Liver (tissue), 9 donors: ENCODE results near the gene SNUPN. TPM values are rescaled to one million over a fixed set of nuclear protein-coding genes. Genes with fewer than 3 reads are reported as not detected.

Experiments
- DNase-seq: peaks from one replicate; pipeline ENCODE4 v3.0.0-alpha.2; 2017; ENCODE audit warnings: low spot score
- H3K27ac ChIP-seq, 2 donors: one replicate each; pipeline ENCODE4 v1.7.0; 2013; ENCODE audit warnings: inconsistent platforms in 2 of 2, low read length in 2 of 2, control low read depth in 1 of 2, low read depth in 1 of 2, mild to moderate bottlenecking in 1 of 2
- H3K27me3 ChIP-seq, 4 donors: one replicate each; pipeline versions ENCODE4 v1.6.1 to v1.7.0; 2013; ENCODE audit warnings: low read length in 3 of 4, inconsistent platforms in 1 of 4, mild to moderate bottlenecking in 1 of 4, moderate library complexity in 1 of 4; ENCODE audit not compliant: control insufficient read depth in 4 of 4, insufficient read depth in 4 of 4
- H3K36me3 ChIP-seq, 4 donors: one replicate each; pipeline versions ENCODE4 v1.6.1 to v1.7.0; 2013; ENCODE audit warnings: low read length in 3 of 4, mild to moderate bottlenecking in 3 of 4, low read depth in 1 of 4, moderate library complexity in 1 of 4; ENCODE audit not compliant: control insufficient read depth in 4 of 4, insufficient read depth in 3 of 4
- H3K4me1 ChIP-seq, 4 donors: one replicate each; pipeline versions ENCODE4 v1.6.1 to v1.7.0; 2013; ENCODE audit warnings: low read length in 3 of 4, mild to moderate bottlenecking in 3 of 4, moderate library complexity in 1 of 4; ENCODE audit not compliant: control insufficient read depth in 4 of 4, insufficient read depth in 4 of 4
- H3K4me3 ChIP-seq, 3 donors: one replicate each; pipeline versions ENCODE4 v1.6.1 to v1.7.0; 2013; ENCODE audit warnings: low read length in 3 of 3, control low read depth in 1 of 3, low read depth in 1 of 3, mild to moderate bottlenecking in 1 of 3
- H3K9ac ChIP-seq, 2 donors: one replicate each; pipeline ENCODE4 v1.7.0; 2013; ENCODE audit warnings: low read length in 2 of 2, mild to moderate bottlenecking in 2 of 2, moderate library complexity in 2 of 2, control low read depth in 1 of 2, low read depth in 1 of 2
- H3K9me3 ChIP-seq, 4 donors: one replicate each; pipeline versions ENCODE4 v1.6.1 to v1.7.0; 2013; ENCODE audit warnings: low read length in 3 of 4; ENCODE audit not compliant: control insufficient read depth in 4 of 4
- EGR1 ChIP-seq, 2 donors: IDR thresholded peaks; 2 replicates each; pipeline ENCODE4 v1.6.1; 2016 to 2018; ENCODE audit warnings: antibody characterized with exemption in 2 of 2, low read depth in 2 of 2
- FOXA1 ChIP-seq: IDR thresholded peaks from 2 replicates; pipeline ENCODE4 v1.6.1; 2016; ENCODE audit warnings: antibody characterized with exemption
- GABPA ChIP-seq, 2 donors: IDR thresholded peaks in 1 of 2; conservative IDR thresholded peaks in 1 of 2; 2 replicates each; pipeline ENCODE4 v1.6.1; 2016; ENCODE audit warnings: antibody characterized with exemption in 2 of 2, mild to moderate bottlenecking in 1 of 2, moderate library complexity in 1 of 2
- HNF4A ChIP-seq, 2 donors: conservative IDR thresholded peaks; 2 replicates each; pipeline ENCODE4 v1.6.1; 2016; ENCODE audit warnings: antibody characterized with exemption in 2 of 2, mild to moderate bottlenecking in 2 of 2
- HNF4G ChIP-seq: IDR thresholded peaks from 2 replicates; pipeline ENCODE4 v1.6.1; 2016; ENCODE audit warnings: antibody characterized with exemption
- JUND ChIP-seq, 2 donors: IDR thresholded peaks; 2 replicates each; pipeline ENCODE4 v1.6.1; 2016; ENCODE audit warnings: antibody characterized with exemption in 2 of 2
- NR2F2 ChIP-seq: IDR thresholded peaks from 2 replicates; pipeline ENCODE4 v1.6.1; 2016; ENCODE audit warnings: antibody characterized with exemption
- RAD21 ChIP-seq, 2 donors: IDR thresholded peaks; 2 replicates each; pipeline ENCODE4 v1.6.1; 2016; ENCODE audit warnings: antibody characterized with exemption in 2 of 2, mild to moderate bottlenecking in 2 of 2
- REST ChIP-seq: IDR thresholded peaks from 2 replicates; pipeline ENCODE4 v1.6.1; 2016; ENCODE audit warnings: antibody characterized with exemption, mild to moderate bottlenecking
- SP1 ChIP-seq: IDR thresholded peaks from 2 replicates; pipeline ENCODE4 v1.6.1; 2018; ENCODE audit warnings: antibody characterized with exemption, mild to moderate bottlenecking
- TAF1 ChIP-seq: conservative IDR thresholded peaks from 2 replicates; pipeline ENCODE4 v1.6.1; 2016; ENCODE audit warnings: antibody characterized with exemption, mild to moderate bottlenecking
- YY1 ChIP-seq: IDR thresholded peaks from 2 replicates; pipeline ENCODE4 v1.6.1; 2016; ENCODE audit warnings: antibody characterized with exemption, mild to moderate bottlenecking
- ZBTB33 ChIP-seq: IDR thresholded peaks from 2 replicates; pipeline ENCODE4 v1.6.1; 2016; ENCODE audit warnings: antibody characterized with exemption
- WGBS: extraction: QIAGEN DNeasy Blood & Tissue Kit; methylation state at CpG from one replicate; pipeline ENCODE4 v1.1.7; 2013; 5-methylcytosine and 5-hydroxymethylcytosine counted together
- polyA plus RNA-seq, 2 donors: library from polyadenylated mRNA; stranded (reverse) in 1 of 2; unstranded in 1 of 2; fragments of 200-250 nt in 1 of 2; fragments of >200 nt in 1 of 2; fragmentation: Nextera tagmentation in 1 of 2; extraction: Ambion mirVana in 1 of 2; gene quantifications; one replicate each; pipeline versions ENCODE4 v1.2.1 to v1.2.3, GENCODE V29; 2013 to 2015
- total RNA-seq, 2 donors: library from RNA; depleted of rRNA; stranded (reverse); fragments of >200 nt; gene quantifications; one replicate each; pipeline ENCODE4 v1.2.3, GENCODE V29; 2014
- TF ChIP-seq, protein P1 (sequence below): fragments of 150-350 bp; IDR thresholded peaks from 2 replicates; pipeline ENCODE4 v1.5.1; 2017; ENCODE audit warnings: improper control_type of control experiment, low read depth, low read length; ENCODE audit not compliant: missing input control
- TF ChIP-seq, protein P2 (sequence below): IDR thresholded peaks from 2 replicates; pipeline ENCODE4 v1.6.1; 2016; ENCODE audit warnings: antibody characterized with exemption
- donor health status: healthy.
- donor health status: healthy.
- donor health status: healthy.
- donor health status: healthy.
- donor health status: healthy.

Gene SNUPN
- total and polyA plus RNA-seq, 4 donors, result 7.8 to 13.2 (median 12.1) TPM

DNA sequence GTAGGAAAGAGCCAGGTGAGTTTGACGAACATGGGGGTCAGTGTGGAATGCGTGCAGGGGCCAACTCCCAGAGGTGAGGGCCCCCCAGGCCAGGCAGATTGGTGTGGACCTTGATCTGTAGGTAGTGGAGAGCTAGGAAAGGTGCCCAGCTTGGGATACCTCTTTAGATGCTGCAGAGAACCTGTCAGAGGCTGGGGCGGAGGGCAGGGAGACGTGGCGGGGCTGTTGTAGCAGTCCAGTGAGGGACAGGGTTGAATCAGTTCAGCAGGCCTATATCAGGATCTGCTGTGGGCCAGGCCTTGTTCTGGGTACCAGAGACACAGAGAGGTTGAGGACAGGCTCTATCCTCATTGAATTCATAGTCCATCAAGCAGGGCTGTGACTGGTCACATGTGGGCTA is 30.8 kb upstream of the SNUPN start:
- 96% methylated on average over 5 of the region's 5 CpGs for WGBS
- H3K9ac ChIP-seq, result no peak overlapping the region
- H3K27ac ChIP-seq, result no peak overlapping the region
- peaks cover 7 to 42% (median 19%) of the 10 kb centered on the region in 4 donors for H3K4me1 ChIP-seq
- DNase-seq, result no peak
- TF ChIP-seq, protein P1, sequence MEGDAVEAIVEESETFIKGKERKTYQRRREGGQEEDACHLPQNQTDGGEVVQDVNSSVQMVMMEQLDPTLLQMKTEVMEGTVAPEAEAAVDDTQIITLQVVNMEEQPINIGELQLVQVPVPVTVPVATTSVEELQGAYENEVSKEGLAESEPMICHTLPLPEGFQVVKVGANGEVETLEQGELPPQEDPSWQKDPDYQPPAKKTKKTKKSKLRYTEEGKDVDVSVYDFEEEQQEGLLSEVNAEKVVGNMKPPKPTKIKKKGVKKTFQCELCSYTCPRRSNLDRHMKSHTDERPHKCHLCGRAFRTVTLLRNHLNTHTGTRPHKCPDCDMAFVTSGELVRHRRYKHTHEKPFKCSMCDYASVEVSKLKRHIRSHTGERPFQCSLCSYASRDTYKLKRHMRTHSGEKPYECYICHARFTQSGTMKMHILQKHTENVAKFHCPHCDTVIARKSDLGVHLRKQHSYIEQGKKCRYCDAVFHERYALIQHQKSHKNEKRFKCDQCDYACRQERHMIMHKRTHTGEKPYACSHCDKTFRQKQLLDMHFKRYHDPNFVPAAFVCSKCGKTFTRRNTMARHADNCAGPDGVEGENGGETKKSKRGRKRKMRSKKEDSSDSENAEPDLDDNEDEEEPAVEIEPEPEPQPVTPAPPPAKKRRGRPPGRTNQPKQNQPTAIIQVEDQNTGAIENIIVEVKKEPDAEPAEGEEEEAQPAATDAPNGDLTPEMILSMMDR, result no peak
- TF ChIP-seq TAF1, result no peak
- H3K9me3 ChIP-seq, result no peaks in the 10 kb centered on the region
- peaks cover 0 to 22% (median 10%) of the 10 kb centered on the region in 4 donors for H3K36me3 ChIP-seq
- no peaks in the 10 kb centered on the region for H3K27me3 ChIP-seq
- H3K4me3 ChIP-seq, result no peak overlapping the region

DNA sequence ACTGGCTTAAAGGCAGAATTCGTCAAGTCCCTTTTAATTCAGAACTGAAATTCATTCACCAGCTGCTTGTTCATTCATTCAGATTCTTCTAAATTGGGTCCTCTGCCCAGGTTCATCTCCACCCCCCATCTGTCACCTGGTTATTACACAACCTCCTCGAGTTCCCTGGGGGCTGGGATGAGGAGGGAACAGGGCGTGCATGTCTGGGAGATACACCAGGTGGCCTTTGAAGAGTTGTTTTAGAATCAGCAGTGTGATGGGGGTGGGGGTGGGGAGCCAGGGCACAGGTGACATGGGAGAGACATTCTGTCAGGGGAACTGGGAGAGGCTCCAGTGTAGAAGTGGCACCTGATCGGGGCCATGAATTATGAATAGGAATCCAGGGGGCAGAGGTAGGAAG is 30.4 kb upstream of the SNUPN start:
- Histone ChIP-seq H3K9me3 (no peaks in the 10 kb centered on the region), H3K36me3 (peaks cover 0 to 22% (median 10%) of the 10 kb centered on the region in 4 donors), H3K27ac (no peak overlapping the region), H3K4me3 (no peak overlapping the region), H3K9ac (no peak overlapping the region), H3K27me3 (no peaks in the 10 kb centered on the region), H3K4me1 (peaks cover 10 to 45% (median 22%) of the 10 kb centered on the region in 4 donors)
- TF ChIP-seq HNF4A (conservative IDR thresholded peaks at IDR 0.05) (no peak), FOXA1 (no peak), ZBTB33 (no peak), NR2F2 (no peak), RAD21 (IDR thresholded peaks at IDR 0.05) (no peak), YY1 (no peak), SP1 (no peak), TAF1 (no peak), JUND (IDR thresholded peaks at IDR 0.05) (no peak), GABPA (IDR thresholded peaks at IDR 0.05 in 1 of 2, conservative IDR thresholded peaks at IDR 0.05 in 1 of 2) (no peak), HNF4G (no peak), REST (no peak), EGR1 (IDR thresholded peaks at IDR 0.05; ENCODE audit: low read depth in 2 of 2) (no peak)
- TF ChIP-seq, protein P1, result no peak
- TF ChIP-seq, protein P2, sequence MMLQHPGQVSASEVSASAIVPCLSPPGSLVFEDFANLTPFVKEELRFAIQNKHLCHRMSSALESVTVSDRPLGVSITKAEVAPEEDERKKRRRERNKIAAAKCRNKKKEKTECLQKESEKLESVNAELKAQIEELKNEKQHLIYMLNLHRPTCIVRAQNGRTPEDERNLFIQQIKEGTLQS, result no peak
- 74% methylated on average over 4 of the region's 4 CpGs for WGBS
- DNase-seq, result no peak
